HepG2 (cell line): ENCODE data around the gene PCCB. TPM values are rescaled to one million over a fixed set of nuclear protein-coding genes. Genes with fewer than 3 reads are reported as not detected.

ENCODE experiments used
- BCL6 ChIP-seq: IDR thresholded peaks from 2 replicates; pipeline ENCODE4 v1.6.1; 2016; ENCODE audit warnings: missing genetic modification reagents, missing compliant biosample characterization
- ISL2 ChIP-seq: sonication (generic); formaldehyde crosslinking; IDR thresholded peaks from 2 replicates; pipeline ENCODE4 v1.5.0; 2020; ENCODE audit warnings: missing genetic modification reagents
- MYC ChIP-seq: sonication (generic); formaldehyde crosslinking; IDR thresholded peaks from 2 replicates; pipeline ENCODE4 v1.9.0; 2021; ENCODE audit warnings: missing genetic modification reagents, borderline replicate concordance
- ONECUT2 ChIP-seq: sonication (generic); formaldehyde crosslinking; IDR thresholded peaks from 2 replicates; pipeline ENCODE4 v1.4.0; 2020; ENCODE audit warnings: missing genetic modification reagents
- TRIM22 ChIP-seq: fragments of 450-650 bp; IDR thresholded peaks from 2 replicates; pipeline ENCODE4 v1.6.1; 2017
- ZBTB34 ChIP-seq: sonication (generic); formaldehyde crosslinking; IDR thresholded peaks from 2 replicates; pipeline ENCODE4 v1.8.0; 2022; ENCODE audit warnings: mild to moderate bottlenecking, missing genetic modification reagents
- ZBTB42 ChIP-seq: sonication (generic); formaldehyde crosslinking; IDR thresholded peaks from 2 replicates; pipeline ENCODE4 v1.5.0; 2020; ENCODE audit warnings: mild to moderate bottlenecking, missing genetic modification reagents
- ZBTB8A ChIP-seq: sonication (generic); formaldehyde crosslinking; IDR thresholded peaks from 2 replicates; pipeline ENCODE4 v1.4.0; 2020; ENCODE audit warnings: mild to moderate bottlenecking, low read depth, missing genetic modification reagents, borderline replicate concordance
- ZNF329 ChIP-seq: sonication (generic); formaldehyde crosslinking; IDR thresholded peaks from 2 replicates; pipeline ENCODE4 v1.9.0; 2021; ENCODE audit warnings: low read depth, mild to moderate bottlenecking, missing genetic modification reagents
- ZNF513 ChIP-seq: sonication (generic); formaldehyde crosslinking; conservative IDR thresholded peaks from 2 replicates; pipeline ENCODE4 v1.5.0; 2020; ENCODE audit warnings: missing genetic modification reagents
- ZNF639 ChIP-seq: conservative IDR thresholded peaks from 2 replicates; pipeline ENCODE4 v1.6.1; 2018; ENCODE audit warnings: missing genetic modification reagents
- ZNF747 ChIP-seq: sonication (generic); formaldehyde crosslinking; IDR thresholded peaks from 2 replicates; pipeline ENCODE4 v1.8.1; 2023; ENCODE audit warnings: missing genetic modification reagents, mild to moderate bottlenecking, borderline replicate concordance
- polyA plus RNA-seq, 8 experiments: library from polyadenylated mRNA; depleted of rRNA in 3 of 8; stranded (reverse) in 7 of 8; unstranded in 1 of 8; fragments of >200 nt; fragmentation: Illumina TruSeq in 4 of 8; extraction: Trizol in 4 of 8; gene quantifications; 2 replicates each; pipeline versions ENCODE4 v1.2.1 to v1.2.3, GENCODE V29; 2011 to 2016; ENCODE audit warnings: low read depth in 4 of 8, missing spikeins in 1 of 8, mixed read lengths in 1 of 8; ENCODE audit not compliant: insufficient read depth in 1 of 8
- total RNA-seq, 5 experiments: library from RNA; depleted of rRNA; stranded (reverse); fragments of >200 nt; fragmentation: Illumina TruSeq; extraction: Trizol; gene quantifications; 2 replicates each; pipeline ENCODE4 v1.2.3, GENCODE V29; 2016; ENCODE audit warnings: low read depth in 1 of 5
- TF ChIP-seq, protein P1 (sequence below): sonication (generic); formaldehyde crosslinking; IDR thresholded peaks from 2 replicates; pipeline ENCODE4 v1.5.1; 2020; ENCODE audit warnings: mild to moderate bottlenecking, missing genetic modification reagents, borderline replicate concordance
- TF ChIP-seq, protein P2 (sequence below): IDR thresholded peaks from 2 replicates; pipeline ENCODE4 v1.6.1; 2018; ENCODE audit warnings: missing genetic modification reagents
- TF ChIP-seq, protein P3 (sequence below): sonication (generic); formaldehyde crosslinking; IDR thresholded peaks from 2 replicates; pipeline ENCODE4 v1.4.0; 2020; ENCODE audit warnings: missing genetic modification reagents

Gene PCCB
- total and polyA plus RNA-seq, 2 of the 13 experiments (the other 11 are each of a cell fraction or from before 2014, with no cell fraction given) = 84.1 to 88.7 TPM

DNA sequence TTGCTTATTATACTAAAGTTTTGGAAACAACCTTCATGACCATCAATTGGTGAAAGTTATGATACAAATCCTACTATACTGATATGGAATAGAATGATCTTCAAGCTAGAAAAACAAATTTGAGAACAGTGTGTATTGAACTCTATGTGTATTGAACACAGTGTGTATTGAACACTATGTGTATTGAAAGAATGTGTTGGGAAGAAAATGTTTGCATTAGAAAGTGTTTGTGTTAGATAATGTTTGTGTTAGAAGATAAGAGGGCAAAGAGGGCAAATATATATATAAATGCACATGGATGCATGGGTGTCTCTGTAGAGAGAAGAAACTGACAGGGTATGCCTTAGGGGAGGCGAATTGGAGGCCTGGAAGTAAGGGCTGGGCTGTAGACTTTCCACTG, 42.4 kb downstream of the PCCB start (continued):
- TF ChIP-seq ZNF747 (CRISPR knock-in tag) = no peak
- TF ChIP-seq, protein P1, sequence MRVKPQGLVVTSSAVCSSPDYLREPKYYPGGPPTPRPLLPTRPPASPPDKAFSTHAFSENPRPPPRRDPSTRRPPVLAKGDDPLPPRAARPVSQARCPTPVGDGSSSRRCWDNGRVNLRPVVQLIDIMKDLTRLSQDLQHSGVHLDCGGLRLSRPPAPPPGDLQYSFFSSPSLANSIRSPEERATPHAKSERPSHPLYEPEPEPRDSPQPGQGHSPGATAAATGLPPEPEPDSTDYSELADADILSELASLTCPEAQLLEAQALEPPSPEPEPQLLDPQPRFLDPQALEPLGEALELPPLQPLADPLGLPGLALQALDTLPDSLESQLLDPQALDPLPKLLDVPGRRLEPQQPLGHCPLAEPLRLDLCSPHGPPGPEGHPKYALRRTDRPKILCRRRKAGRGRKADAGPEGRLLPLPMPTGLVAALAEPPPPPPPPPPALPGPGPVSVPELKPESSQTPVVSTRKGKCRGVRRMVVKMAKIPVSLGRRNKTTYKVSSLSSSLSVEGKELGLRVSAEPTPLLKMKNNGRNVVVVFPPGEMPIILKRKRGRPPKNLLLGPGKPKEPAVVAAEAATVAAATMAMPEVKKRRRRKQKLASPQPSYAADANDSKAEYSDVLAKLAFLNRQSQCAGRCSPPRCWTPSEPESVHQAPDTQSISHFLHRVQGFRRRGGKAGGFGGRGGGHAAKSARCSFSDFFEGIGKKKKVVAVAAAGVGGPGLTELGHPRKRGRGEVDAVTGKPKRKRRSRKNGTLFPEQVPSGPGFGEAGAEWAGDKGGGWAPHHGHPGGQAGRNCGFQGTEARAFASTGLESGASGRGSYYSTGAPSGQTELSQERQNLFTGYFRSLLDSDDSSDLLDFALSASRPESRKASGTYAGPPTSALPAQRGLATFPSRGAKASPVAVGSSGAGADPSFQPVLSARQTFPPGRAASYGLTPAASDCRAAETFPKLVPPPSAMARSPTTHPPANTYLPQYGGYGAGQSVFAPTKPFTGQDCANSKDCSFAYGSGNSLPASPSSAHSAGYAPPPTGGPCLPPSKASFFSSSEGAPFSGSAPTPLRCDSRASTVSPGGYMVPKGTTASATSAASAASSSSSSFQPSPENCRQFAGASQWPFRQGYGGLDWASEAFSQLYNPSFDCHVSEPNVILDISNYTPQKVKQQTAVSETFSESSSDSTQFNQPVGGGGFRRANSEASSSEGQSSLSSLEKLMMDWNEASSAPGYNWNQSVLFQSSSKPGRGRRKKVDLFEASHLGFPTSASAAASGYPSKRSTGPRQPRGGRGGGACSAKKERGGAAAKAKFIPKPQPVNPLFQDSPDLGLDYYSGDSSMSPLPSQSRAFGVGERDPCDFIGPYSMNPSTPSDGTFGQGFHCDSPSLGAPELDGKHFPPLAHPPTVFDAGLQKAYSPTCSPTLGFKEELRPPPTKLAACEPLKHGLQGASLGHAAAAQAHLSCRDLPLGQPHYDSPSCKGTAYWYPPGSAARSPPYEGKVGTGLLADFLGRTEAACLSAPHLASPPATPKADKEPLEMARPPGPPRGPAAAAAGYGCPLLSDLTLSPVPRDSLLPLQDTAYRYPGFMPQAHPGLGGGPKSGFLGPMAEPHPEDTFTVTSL (CRISPR knock-in tag) = no peak
- 0 out of 2 replicates have a peak, but pooled peaks have one; percentile 22 for TF ChIP-seq BCL6 (CRISPR knock-in tag)
- 0 out of 2 replicates have a peak, but pooled peaks have one; percentile 37 for TF ChIP-seq ONECUT2
- TF ChIP-seq ISL2 (CRISPR knock-in tag) = no peak
- no peak for TF ChIP-seq ZNF513 (CRISPR knock-in tag)
- no peak for TF ChIP-seq ZNF639 (CRISPR knock-in tag)
- TF ChIP-seq, protein P2, sequence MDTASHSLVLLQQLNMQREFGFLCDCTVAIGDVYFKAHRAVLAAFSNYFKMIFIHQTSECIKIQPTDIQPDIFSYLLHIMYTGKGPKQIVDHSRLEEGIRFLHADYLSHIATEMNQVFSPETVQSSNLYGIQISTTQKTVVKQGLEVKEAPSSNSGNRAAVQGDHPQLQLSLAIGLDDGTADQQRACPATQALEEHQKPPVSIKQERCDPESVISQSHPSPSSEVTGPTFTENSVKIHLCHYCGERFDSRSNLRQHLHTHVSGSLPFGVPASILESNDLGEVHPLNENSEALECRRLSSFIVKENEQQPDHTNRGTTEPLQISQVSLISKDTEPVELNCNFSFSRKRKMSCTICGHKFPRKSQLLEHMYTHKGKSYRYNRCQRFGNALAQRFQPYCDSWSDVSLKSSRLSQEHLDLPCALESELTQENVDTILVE (CRISPR knock-in tag) = no peak
- TF ChIP-seq TRIM22 = no peak
- no peak for TF ChIP-seq ZNF329 (CRISPR knock-in tag)
- no peak for TF ChIP-seq ZBTB34
- no peak for TF ChIP-seq ZBTB8A (CRISPR knock-in tag)
- no peak for TF ChIP-seq ZBTB42 (CRISPR knock-in tag)
- TF ChIP-seq, protein P3, sequence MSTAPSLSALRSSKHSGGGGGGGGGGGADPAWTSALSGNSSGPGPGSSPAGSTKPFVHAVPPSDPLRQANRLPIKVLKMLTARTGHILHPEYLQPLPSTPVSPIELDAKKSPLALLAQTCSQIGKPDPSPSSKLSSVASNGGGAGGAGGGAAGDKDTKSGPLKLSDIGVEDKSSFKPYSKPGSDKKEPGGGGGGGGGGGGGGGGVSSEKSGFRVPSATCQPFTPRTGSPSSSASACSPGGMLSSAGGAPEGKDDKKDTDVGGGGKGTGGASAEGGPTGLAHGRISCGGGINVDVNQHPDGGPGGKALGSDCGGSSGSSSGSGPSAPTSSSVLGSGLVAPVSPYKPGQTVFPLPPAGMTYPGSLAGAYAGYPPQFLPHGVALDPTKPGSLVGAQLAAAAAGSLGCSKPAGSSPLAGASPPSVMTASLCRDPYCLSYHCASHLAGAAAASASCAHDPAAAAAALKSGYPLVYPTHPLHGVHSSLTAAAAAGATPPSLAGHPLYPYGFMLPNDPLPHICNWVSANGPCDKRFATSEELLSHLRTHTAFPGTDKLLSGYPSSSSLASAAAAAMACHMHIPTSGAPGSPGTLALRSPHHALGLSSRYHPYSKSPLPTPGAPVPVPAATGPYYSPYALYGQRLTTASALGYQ (CRISPR knock-in tag) = peak; percentile 60; the same call in 1 of the 2 replicates
- TF ChIP-seq MYC (CRISPR knock-in tag) = no peak
